Uterus (tissue), 2 donors: ENCODE measurements around the gene HOXA6.

Experiments
- POLR2A ChIP-seq, 2 donors: fragments of 450-650 bp; IDR thresholded peaks; one replicate each; pipeline ENCODE4 v1.6.1; 2016; ENCODE audit warnings: antibody characterized with exemption in 2 of 2, mild to moderate bottlenecking in 1 of 2, moderate library complexity in 1 of 2
- TF ChIP-seq, protein P1 (sequence below), 4 experiments: fragments of 200-600 bp in 2 of 4; fragments of 450-650 bp in 2 of 4; sonication (generic) in 2 of 4; IDR thresholded peaks; one replicate each; pipeline ENCODE4 v1.5.1; 2016 to 2019; ENCODE audit warnings: antibody characterized with exemption in 4 of 4, mild to moderate bottlenecking in 2 of 4, moderate library complexity in 1 of 4

GRCh38 chr7:27173956-27174873 lies 26.6 kb upstream of the HOXA6 start, which contains the start of gene HOXA10:
- TF ChIP-seq POLR2A (IDR thresholded peaks at IDR 0.05), result peak; percentile 54 to 68
- TF ChIP-seq, protein P1, sequence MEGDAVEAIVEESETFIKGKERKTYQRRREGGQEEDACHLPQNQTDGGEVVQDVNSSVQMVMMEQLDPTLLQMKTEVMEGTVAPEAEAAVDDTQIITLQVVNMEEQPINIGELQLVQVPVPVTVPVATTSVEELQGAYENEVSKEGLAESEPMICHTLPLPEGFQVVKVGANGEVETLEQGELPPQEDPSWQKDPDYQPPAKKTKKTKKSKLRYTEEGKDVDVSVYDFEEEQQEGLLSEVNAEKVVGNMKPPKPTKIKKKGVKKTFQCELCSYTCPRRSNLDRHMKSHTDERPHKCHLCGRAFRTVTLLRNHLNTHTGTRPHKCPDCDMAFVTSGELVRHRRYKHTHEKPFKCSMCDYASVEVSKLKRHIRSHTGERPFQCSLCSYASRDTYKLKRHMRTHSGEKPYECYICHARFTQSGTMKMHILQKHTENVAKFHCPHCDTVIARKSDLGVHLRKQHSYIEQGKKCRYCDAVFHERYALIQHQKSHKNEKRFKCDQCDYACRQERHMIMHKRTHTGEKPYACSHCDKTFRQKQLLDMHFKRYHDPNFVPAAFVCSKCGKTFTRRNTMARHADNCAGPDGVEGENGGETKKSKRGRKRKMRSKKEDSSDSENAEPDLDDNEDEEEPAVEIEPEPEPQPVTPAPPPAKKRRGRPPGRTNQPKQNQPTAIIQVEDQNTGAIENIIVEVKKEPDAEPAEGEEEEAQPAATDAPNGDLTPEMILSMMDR (IDR thresholded peaks at IDR 0.05), result no peak
